ENCODE measurements around the gene SETD7.

Gene SETD7

DNA sequence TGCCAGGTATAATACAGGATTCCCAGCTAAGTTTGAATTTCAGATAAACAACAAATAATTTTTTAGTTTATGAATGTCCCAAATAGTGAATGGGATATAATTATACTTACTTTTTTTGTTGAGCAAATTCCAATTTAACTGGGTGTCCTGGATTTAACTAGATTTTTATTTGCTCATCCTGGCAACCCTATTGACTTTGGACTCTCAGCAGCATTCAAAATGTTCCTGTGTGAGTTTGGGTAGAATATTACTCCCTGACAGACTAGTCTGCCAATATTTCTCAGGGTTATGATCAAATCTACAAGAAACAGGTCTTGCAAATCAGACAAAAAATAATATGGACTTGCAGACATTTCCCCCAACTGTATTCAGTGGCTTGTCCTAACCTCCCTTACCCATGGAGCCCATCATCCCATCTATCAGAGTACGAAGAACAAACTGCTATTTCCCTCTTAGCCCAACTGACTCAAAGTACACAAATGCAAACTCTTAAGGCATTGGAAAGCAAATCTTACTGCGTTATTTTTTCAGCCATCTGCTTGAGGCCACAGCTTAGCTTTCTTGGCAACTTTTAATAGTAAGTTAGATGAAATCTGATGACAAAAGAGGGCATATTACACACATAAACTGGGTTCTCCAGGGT, 20.7 kb downstream of the SETD7 start:
- TF ChIP-seq, protein P1, sequence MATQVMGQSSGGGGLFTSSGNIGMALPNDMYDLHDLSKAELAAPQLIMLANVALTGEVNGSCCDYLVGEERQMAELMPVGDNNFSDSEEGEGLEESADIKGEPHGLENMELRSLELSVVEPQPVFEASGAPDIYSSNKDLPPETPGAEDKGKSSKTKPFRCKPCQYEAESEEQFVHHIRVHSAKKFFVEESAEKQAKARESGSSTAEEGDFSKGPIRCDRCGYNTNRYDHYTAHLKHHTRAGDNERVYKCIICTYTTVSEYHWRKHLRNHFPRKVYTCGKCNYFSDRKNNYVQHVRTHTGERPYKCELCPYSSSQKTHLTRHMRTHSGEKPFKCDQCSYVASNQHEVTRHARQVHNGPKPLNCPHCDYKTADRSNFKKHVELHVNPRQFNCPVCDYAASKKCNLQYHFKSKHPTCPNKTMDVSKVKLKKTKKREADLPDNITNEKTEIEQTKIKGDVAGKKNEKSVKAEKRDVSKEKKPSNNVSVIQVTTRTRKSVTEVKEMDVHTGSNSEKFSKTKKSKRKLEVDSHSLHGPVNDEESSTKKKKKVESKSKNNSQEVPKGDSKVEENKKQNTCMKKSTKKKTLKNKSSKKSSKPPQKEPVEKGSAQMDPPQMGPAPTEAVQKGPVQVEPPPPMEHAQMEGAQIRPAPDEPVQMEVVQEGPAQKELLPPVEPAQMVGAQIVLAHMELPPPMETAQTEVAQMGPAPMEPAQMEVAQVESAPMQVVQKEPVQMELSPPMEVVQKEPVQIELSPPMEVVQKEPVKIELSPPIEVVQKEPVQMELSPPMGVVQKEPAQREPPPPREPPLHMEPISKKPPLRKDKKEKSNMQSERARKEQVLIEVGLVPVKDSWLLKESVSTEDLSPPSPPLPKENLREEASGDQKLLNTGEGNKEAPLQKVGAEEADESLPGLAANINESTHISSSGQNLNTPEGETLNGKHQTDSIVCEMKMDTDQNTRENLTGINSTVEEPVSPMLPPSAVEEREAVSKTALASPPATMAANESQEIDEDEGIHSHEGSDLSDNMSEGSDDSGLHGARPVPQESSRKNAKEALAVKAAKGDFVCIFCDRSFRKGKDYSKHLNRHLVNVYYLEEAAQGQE (IDR thresholded peaks at IDR 0.05; ENCODE audit: insufficient read depth in 1 of 2, low read depth in 2 of 2, low read length in 2 of 2), result no peak
- no peak for TF ChIP-seq TAF1 (IDR thresholded peaks at IDR 0.05; ENCODE audit: borderline replicate concordance, insufficient read depth, low read length)
- no peak for TF ChIP-seq POLR2AphosphoS5 (IDR thresholded peaks at IDR 0.05; ENCODE audit: low read depth, low read length)
- TF ChIP-seq SIN3A (IDR thresholded peaks at IDR 0.05; ENCODE audit: borderline replicate concordance, insufficient read depth, low read length), result no peak
- no peak for TF ChIP-seq FOXP2 (optimal IDR thresholded peaks at IDR 0.05; ENCODE audit: borderline replicate concordance, extremely low read depth, extremely low read length, insufficient read depth)

DNA sequence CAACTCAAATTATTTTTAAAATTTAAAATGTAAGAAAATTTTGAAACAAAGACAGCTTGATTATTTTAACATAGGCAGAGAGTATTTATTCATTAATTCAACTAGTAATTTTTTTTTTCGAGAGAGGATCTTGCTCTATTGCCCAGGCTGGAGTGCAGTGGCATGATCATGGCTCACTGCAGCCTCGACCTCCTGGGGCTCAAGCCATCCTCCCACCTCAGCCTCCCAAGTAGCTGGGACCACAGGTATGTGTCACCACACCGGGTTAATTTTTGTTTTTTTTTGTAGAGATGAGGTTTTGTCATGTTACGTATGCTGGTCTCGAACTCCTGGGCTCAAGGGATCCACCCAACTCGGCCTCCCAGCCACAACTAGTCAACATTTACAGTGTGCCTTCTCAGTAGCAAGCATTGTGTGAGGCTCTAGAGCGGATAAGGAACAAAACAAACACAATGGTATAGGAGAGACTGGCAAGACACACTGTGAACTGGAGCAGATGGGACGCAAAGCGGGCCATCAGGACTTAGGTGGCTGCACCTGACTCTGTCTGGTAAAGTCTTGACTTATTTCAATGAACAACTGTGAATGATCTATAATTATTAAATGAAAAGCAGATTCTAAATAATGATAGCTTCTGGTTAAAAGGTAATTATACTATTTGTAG, 21.6 kb downstream of the SETD7 start:
- no peak for TF ChIP-seq TAF1 (IDR thresholded peaks at IDR 0.05; ENCODE audit: borderline replicate concordance, insufficient read depth, low read length)
- TF ChIP-seq, protein P1 (IDR thresholded peaks at IDR 0.05; ENCODE audit: insufficient read depth in 1 of 2, low read depth in 2 of 2, low read length in 2 of 2), result no peak
- TF ChIP-seq POLR2AphosphoS5 (IDR thresholded peaks at IDR 0.05; ENCODE audit: low read depth, low read length), result no peak
- no peak for TF ChIP-seq SIN3A (IDR thresholded peaks at IDR 0.05; ENCODE audit: borderline replicate concordance, insufficient read depth, low read length)
- TF ChIP-seq FOXP2 (optimal IDR thresholded peaks at IDR 0.05; ENCODE audit: borderline replicate concordance, extremely low read depth, extremely low read length, insufficient read depth), result no peak

DNA sequence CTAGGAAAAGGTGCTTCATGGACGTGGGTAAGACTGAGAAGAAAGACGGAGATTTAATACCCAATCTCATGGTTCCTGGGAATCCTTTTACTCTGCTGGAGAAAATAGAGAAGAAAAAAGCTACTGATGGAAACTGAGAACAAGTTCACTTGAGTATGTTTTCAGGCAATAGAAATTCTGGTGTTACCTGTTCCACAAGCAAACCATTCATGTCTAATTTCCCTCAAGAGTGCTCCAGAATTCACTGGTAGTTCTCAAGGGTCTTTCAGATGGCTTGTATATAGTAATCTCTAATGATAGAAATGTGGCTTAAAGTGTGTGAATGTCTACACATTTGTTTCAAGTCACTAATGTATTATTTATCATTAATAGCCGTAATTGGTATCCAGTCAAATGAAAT, 22.5 kb downstream of the SETD7 start:
- TF ChIP-seq SIN3A (IDR thresholded peaks at IDR 0.05; ENCODE audit: borderline replicate concordance, insufficient read depth, low read length), result no peak
- TF ChIP-seq, protein P1 (IDR thresholded peaks at IDR 0.05; ENCODE audit: insufficient read depth in 1 of 2, low read depth in 2 of 2, low read length in 2 of 2), result no peak
- no peak for TF ChIP-seq TAF1 (IDR thresholded peaks at IDR 0.05; ENCODE audit: borderline replicate concordance, insufficient read depth, low read length)
- TF ChIP-seq POLR2AphosphoS5 (IDR thresholded peaks at IDR 0.05; ENCODE audit: low read depth, low read length), result no peak
- no peak for TF ChIP-seq FOXP2 (optimal IDR thresholded peaks at IDR 0.05; ENCODE audit: borderline replicate concordance, extremely low read depth, extremely low read length, insufficient read depth)

GRCh38 chr4:139532947-139533346, 23.1 kb downstream of the SETD7 start:
- TF ChIP-seq SIN3A (IDR thresholded peaks at IDR 0.05; ENCODE audit: borderline replicate concordance, insufficient read depth, low read length) (no peak), TAF1 (IDR thresholded peaks at IDR 0.05; ENCODE audit: borderline replicate concordance, insufficient read depth, low read length) (no peak)
- TF ChIP-seq, protein P1 (IDR thresholded peaks at IDR 0.05; ENCODE audit: insufficient read depth in 1 of 2, low read depth in 2 of 2, low read length in 2 of 2), result no peak
